GM12878 (cell line): ENCODE data around the gene TAF10. TPM values are rescaled to one million over a fixed set of nuclear protein-coding genes. Genes with fewer than 3 reads are reported as not detected.

Experiments used
- ATAC-seq: fragments of 200-7000 bp; cut with Tn5 transposase; 3 replicates; pipeline ENCODE4 v1.9.1; 2020; ENCODE audit warnings: mild to moderate bottlenecking, moderate library complexity
- BruUV-seq: library from RNA; stranded (reverse); fragments of 400-500 nt; replicated peaks from 2 replicates; lab custom pipeline; 2021; lab: Mats Ljungman, UMichigan
- CTCF ChIA-PET: fragments of 300-600 bp; sonication (Branson Sonifier 250); formaldehyde crosslinking; extraction: SDS; loops from one replicate; lab custom pipeline; 2021; ENCODE audit warnings: inconsistent platforms; lab: Yijun Ruan, JAX
- POLR2A ChIA-PET: fragments of 350-600 bp; formaldehyde crosslinking; extraction: SDS; loops from one replicate; lab custom pipeline; 2021; ENCODE audit warnings: inconsistent platforms; lab: Charles Lee
- RAD21 ChIA-PET: fragments of 300-600 bp; sonication (Branson Sonifier 250); formaldehyde crosslinking; loops from one replicate; lab custom pipeline; 2023; ENCODE audit warnings: antibody characterized with exemption; ENCODE audit not compliant: unreplicated experiment; lab: Charles Lee
- SMC1A ChIA-PET: fragments of 300-600 bp; sonication (Branson Sonifier 250); formaldehyde crosslinking; loops from one replicate; lab custom pipeline; 2023; ENCODE audit not compliant: unreplicated experiment, uncharacterized antibody; lab: Charles Lee
- DNase-seq: peaks from one replicate; pipeline ENCODE4 v3.0.0-alpha.2; 2011; ENCODE audit warnings: low read depth, low spot score
- FAIRE-seq: peaks from 3 replicates; lab custom pipeline; 2011; peaks lifted over from hg19 to GRCh38; lab: Jason Lieb, UNC
- H2AFZ ChIP-seq: 2 replicates; pipeline ENCODE4 v1.6.0; 2011; ENCODE audit warnings: low read depth, low read length, control low read depth; ENCODE audit not compliant: control insufficient read depth
- H3K27ac ChIP-seq: 2 replicates; pipeline ENCODE4 v1.5.1; 2011; ENCODE audit warnings: control low read depth; ENCODE audit not compliant: control insufficient read depth, insufficient read depth
- H3K27me3 ChIP-seq, 2 experiments: replicated peaks in 1 of 2; 2 replicates each; pipeline versions ENCODE4 v1.6.0 to v1.6.1; 2011; ENCODE audit warnings: low read length in 1 of 2; ENCODE audit not compliant: control insufficient read depth in 2 of 2, insufficient read depth in 2 of 2
- H3K36me3 ChIP-seq, 2 experiments: 2 replicates each; pipeline ENCODE4 v1.5.1; 2011; ENCODE audit warnings: low read length in 1 of 2; ENCODE audit not compliant: control insufficient read depth in 2 of 2, insufficient read depth in 2 of 2
- H3K4me1 ChIP-seq: 2 replicates; pipeline ENCODE4 v1.6.1; 2011; ENCODE audit warnings: mild to moderate bottlenecking, low read length, moderate library complexity, mixed read lengths; ENCODE audit not compliant: control insufficient read depth, insufficient read depth
- H3K4me2 ChIP-seq: 2 replicates; pipeline ENCODE4 v1.6.0; 2011; ENCODE audit warnings: control low read depth; ENCODE audit not compliant: control insufficient read depth, insufficient read depth
- H3K4me3 ChIP-seq: fragments of 200-600 bp; sonication (generic); 2 replicates; pipeline ENCODE4 v1.5.1; 2016
- H3K79me2 ChIP-seq: 2 replicates; pipeline ENCODE4 v1.6.0; 2011; ENCODE audit warnings: low read length; ENCODE audit not compliant: control insufficient read depth, insufficient read depth
- H3K9ac ChIP-seq: 2 replicates; pipeline ENCODE4 v1.8.0; 2011; ENCODE audit warnings: low read length, control low read depth, mixed read lengths; ENCODE audit not compliant: control insufficient read depth, insufficient read depth
- H3K9me3 ChIP-seq: replicated peaks from 3 replicates; pipeline ENCODE4 v1.5.1; 2011; ENCODE audit warnings: mild to moderate bottlenecking, low read length; ENCODE audit not compliant: control insufficient read depth, insufficient read depth
- H4K20me1 ChIP-seq: 2 replicates; pipeline ENCODE4 v1.6.0; 2011; ENCODE audit not compliant: control insufficient read depth, insufficient read depth
- EED ChIP-seq: sonication (generic); IDR thresholded peaks from 2 replicates; pipeline ENCODE4 v1.6.1; 2016; ENCODE audit warnings: antibody characterized with exemption, low read depth
- FOS ChIP-seq: IDR thresholded peaks from 3 replicates; pipeline ENCODE4 v1.6.1; 2011; ENCODE audit warnings: borderline replicate concordance; ENCODE audit not compliant: insufficient read length; ENCODE audit errors: extremely low read depth
- GABPA ChIP-seq: IDR thresholded peaks from 2 replicates; pipeline ENCODE4 v1.6.1; 2014; ENCODE audit warnings: antibody characterized with exemption, low read depth, mild to moderate bottlenecking, inconsistent platforms
- HCFC1 ChIP-seq: fragments of 150-350 bp; IDR thresholded peaks from 2 replicates; pipeline ENCODE4 v1.6.1; 2014; ENCODE audit warnings: low read length
- HSF1 ChIP-seq: fragments of 150-350 bp; IDR thresholded peaks from 2 replicates; pipeline ENCODE4 v1.6.1; 2014; ENCODE audit warnings: mild to moderate bottlenecking, low read depth, low read length
- KDM1A ChIP-seq: fragments of 200-600 bp; sonication (generic); IDR thresholded peaks from 2 replicates; pipeline ENCODE4 v1.6.1; 2016; ENCODE audit warnings: borderline replicate concordance
- MAX ChIP-seq: IDR thresholded peaks from 2 replicates; pipeline ENCODE4 v1.6.1; 2012; ENCODE audit warnings: low read depth, low read length, improper control_type of control experiment
- NFYB ChIP-seq: IDR thresholded peaks from 2 replicates; pipeline ENCODE4 v1.6.1; 2011; ENCODE audit warnings: low read depth, mild to moderate bottlenecking, low read length, improper control_type of control experiment, moderate library complexity; ENCODE audit not compliant: insufficient read depth
- POU2F2 ChIP-seq: IDR thresholded peaks from 3 replicates; pipeline ENCODE4 v1.6.1; 2011; ENCODE audit warnings: low read depth, mild to moderate bottlenecking, low read length, borderline replicate concordance
- ZNF217 ChIP-seq: fragments of 450-650 bp; IDR thresholded peaks from 2 replicates; pipeline ENCODE4 v1.6.1; 2017; ENCODE audit warnings: antibody characterized with exemption, mild to moderate bottlenecking
- WGBS: methylation state at CpG from one replicate; pipeline ENCODE4 v1.1.6; 2016; ENCODE audit warnings: low lambda C conversion rate; ENCODE audit not compliant: insufficient replicate concordance, insufficient coverage; ENCODE audit errors: missing lambda C conversion rate; 5-methylcytosine and 5-hydroxymethylcytosine counted together
- in situ Hi-C: fragments of 300-500 bp; cut with MboI; formaldehyde crosslinking; loops from 9 replicates; pipeline ENCODE4 v1.14.3; 2018; ENCODE audit warnings: mixed read lengths
- intact Hi-C: fragments of 100-400 bp; cut with micrococcal nuclease; formaldehyde crosslinking; loops from one replicate; pipeline ENCODE4 v1.14.2; 2022; ENCODE audit not compliant: unreplicated experiment
- polyA plus RNA-seq, 11 experiments: library from polyadenylated mRNA; depleted of rRNA in 4 of 11; unstranded in 6 of 11; stranded (reverse) in 5 of 11; fragments of >200 nt; fragmentation: Nextera tagmentation in 4 of 11; fragmentation: Illumina TruSeq in 1 of 11; extraction: Ambion mirVana in 4 of 11; extraction: Trizol in 1 of 11; gene quantifications; 1 replicate in 1 of 11; 2 replicates in 10 of 11; pipeline versions ENCODE4 v1.2.1 to v1.2.3, GENCODE V29; 2011 to 2016; ENCODE audit warnings: inconsistent platforms in 2 of 11, missing spikeins in 2 of 11, low read depth in 1 of 11
- total RNA-seq, 4 experiments: library from RNA; depleted of rRNA in 3 of 4; stranded (reverse); fragments of >200 nt in 3 of 4; fragmentation: Illumina TruSeq in 1 of 4; extraction: Trizol in 1 of 4; gene quantifications; 2 replicates each; pipeline versions ENCODE4 v1.2.1 to v1.2.3, GENCODE V29; 2013 to 2021
- TF ChIP-seq, protein P1 (sequence below): IDR thresholded peaks from 2 replicates; pipeline ENCODE4 v1.6.1; 2012; ENCODE audit warnings: low read length, inconsistent platforms
- TF ChIP-seq, protein P2 (sequence below): fragments of 450-650 bp; IDR thresholded peaks from 2 replicates; pipeline ENCODE4 v1.6.1; 2018; ENCODE audit warnings: borderline replicate concordance, mild to moderate bottlenecking; ENCODE audit not compliant: partially characterized antibody

TAF10 gene
- total and polyA plus RNA-seq, 10 of the 15 experiments (the other 5 are each of a cell fraction or from before 2014, with no cell fraction given), result 26.7 to 251 (median 149) TPM

- H3K4me3 ChIP-seq, result no peak overlapping the region
- in situ Hi-C loops, result no loop called here
- RAD21 ChIA-PET, result no interaction called here
- intact Hi-C loops, result no loop called here
- H3K9me3 ChIP-seq, result no peaks in the 10 kb centered on the region
- no peak overlapping the region for H2AFZ ChIP-seq
- no peaks in the 10 kb centered on the region for H3K4me1 ChIP-seq
- TF ChIP-seq MAX (no peak), GABPA (no peak), EED (no peak), NFYB (no peak), KDM1A (no peak), FOS (no peak), HSF1 (no peak), POU2F2 (no peak), ZNF217 (no peak), HCFC1 (no peak)
- TF ChIP-seq, protein P1, sequence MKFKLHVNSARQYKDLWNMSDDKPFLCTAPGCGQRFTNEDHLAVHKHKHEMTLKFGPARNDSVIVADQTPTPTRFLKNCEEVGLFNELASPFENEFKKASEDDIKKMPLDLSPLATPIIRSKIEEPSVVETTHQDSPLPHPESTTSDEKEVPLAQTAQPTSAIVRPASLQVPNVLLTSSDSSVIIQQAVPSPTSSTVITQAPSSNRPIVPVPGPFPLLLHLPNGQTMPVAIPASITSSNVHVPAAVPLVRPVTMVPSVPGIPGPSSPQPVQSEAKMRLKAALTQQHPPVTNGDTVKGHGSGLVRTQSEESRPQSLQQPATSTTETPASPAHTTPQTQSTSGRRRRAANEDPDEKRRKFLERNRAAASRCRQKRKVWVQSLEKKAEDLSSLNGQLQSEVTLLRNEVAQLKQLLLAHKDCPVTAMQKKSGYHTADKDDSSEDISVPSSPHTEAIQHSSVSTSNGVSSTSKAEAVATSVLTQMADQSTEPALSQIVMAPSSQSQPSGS, result no peak
- TF ChIP-seq, protein P2, sequence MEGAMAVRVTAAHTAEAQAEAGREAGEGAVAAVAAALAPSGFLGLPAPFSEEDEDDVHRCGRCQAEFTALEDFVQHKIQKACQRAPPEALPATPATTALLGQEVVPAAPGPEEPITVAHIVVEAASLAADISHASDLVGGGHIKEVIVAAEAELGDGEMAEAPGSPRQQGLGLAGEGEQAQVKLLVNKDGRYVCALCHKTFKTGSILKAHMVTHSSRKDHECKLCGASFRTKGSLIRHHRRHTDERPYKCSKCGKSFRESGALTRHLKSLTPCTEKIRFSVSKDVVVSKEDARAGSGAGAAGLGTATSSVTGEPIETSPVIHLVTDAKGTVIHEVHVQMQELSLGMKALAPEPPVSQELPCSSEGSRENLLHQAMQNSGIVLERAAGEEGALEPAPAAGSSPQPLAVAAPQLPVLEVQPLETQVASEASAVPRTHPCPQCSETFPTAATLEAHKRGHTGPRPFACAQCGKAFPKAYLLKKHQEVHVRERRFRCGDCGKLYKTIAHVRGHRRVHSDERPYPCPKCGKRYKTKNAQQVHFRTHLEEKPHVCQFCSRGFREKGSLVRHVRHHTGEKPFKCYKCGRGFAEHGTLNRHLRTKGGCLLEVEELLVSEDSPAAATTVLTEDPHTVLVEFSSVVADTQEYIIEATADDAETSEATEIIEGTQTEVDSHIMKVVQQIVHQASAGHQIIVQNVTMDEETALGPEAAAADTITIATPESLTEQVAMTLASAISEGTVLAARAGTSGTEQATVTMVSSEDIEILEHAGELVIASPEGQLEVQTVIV, result no peak
- DNase-seq (no peak), FAIRE-seq (no peak), ATAC-seq (no peak)
- no peaks in the 10 kb centered on the region for H3K36me3 ChIP-seq
- H3K27ac ChIP-seq, result no peak overlapping the region
- H3K27me3 ChIP-seq, result no peaks in the 10 kb centered on the region
- no peak overlapping the region for H3K4me2 ChIP-seq
- WGBS, result 33% methylated on average over 3 of the region's 3 CpGs
- H3K79me2 ChIP-seq, result no peaks in the 10 kb centered on the region
- no peak overlapping the region for H3K9ac ChIP-seq
- SMC1A ChIA-PET, result interaction anchor here (0.7 to 1.0 kb wide), 2 partner anchors 17 to 31 kb away, joined by 3 to 4 read pairs; no protein-coding TSS in a partner anchor
- POLR2A ChIA-PET, result no interaction called here
- no peaks in the 10 kb centered on the region for H4K20me1 ChIP-seq
- CTCF ChIA-PET, result interaction anchor here (0.7 kb wide), 1 partner anchor 13 kb away, joined by 4 read pairs; no protein-coding TSS in a partner anchor
- BruUV-seq, result no TSS peak
These were observed 24.5 kb upstream of the TAF10 start for GRCh38 chr11:6636480-6636879.
